Ecto neural progenitor cell (in vitro differentiated cells): ENCODE results near the gene BTN3A1.
"Not testable (repeated sequence)": the region's sequence is repeated elsewhere in the genome, so short reads cannot be mapped to it uniquely, and the experiment has no call there.

Experiments
- DNase-seq: peaks from one replicate; pipeline ENCODE4 v3.0.0-alpha.2; 2018; ENCODE audit warnings: low spot score

Gene BTN3A1

GRCh38 chr6:26401987-26402658, at the start of gene BTN3A1:
TSS of gene BTN3A1 (plus strand) at chr6:26402275. CDS start at chr6:26405564, 3,289 bp downstream.
- DNase-seq: peak; percentile 69

GRCh38 chr6:26352315-26352714, 49.8 kb upstream of the BTN3A1 start:
- no peak for DNase-seq

- no peak for DNase-seq
Measured at GRCh38 chr6:26354162-26354561, 47.9 kb upstream of the BTN3A1 start.

DNA sequence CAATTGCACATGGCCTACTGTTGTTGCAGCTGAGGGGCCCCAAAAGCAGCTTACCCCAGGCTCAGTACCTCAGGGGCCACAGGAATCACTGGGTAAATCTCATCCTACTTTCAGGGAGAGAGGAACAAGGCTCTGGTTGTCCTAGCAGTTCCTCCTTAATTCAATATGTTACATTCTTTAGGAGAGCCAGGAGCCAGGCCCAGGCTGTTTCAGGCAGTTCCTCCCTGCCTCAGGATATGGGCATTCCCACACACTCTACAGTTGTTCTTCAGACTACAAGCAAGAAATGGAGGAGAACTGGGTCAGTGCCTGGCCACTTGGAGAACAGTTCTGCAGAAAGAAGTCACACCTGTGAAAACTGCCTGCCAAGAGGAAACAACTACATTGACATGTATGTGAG, 46.7 kb upstream of the BTN3A1 start:
- no peak for DNase-seq

DNA sequence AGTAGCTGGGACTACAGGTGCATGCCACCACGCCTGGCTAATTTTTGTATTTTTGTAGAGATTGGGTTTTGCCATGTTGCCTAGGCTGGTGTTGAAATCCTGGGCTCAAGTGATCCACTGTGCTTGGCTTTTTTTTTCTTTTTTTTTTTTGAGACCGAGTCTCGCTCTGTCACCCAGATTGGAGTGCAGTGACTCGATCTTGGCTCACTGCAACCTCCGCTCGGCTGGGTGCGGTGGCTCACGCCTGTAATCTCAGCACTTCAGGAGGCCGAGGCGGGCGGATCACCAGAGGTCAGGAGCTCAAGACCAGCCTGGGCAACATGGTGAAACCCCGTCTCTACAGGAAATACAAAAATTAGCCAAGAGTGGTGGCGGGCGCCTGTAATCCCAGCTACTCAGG, 44.5 kb upstream of the BTN3A1 start:
- DNase-seq: not testable (repeated sequence)

- no peak for DNase-seq
Measured at GRCh38 chr6:26358511-26358981, 43.5 kb upstream of the BTN3A1 start.

DNA sequence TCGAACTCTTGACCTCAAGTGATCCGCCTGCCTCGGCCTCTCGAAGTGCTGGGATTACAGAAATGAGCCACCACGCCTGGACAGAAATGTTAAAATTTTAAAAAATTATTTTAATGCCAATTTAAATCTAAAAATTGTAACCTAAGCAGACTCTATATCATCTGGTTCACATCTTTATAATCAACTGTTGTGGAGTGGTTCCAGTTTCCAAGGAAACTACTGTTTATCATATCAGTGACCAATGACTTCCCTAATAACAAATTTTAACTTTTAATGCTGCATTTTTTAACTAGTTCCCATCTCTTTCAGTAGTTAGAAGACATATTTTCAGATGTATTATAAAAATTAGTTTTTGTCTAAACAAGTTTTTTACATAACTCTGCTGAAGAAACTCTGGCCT, 42.3 kb upstream of the BTN3A1 start:
- DNase-seq: no peak

DNA sequence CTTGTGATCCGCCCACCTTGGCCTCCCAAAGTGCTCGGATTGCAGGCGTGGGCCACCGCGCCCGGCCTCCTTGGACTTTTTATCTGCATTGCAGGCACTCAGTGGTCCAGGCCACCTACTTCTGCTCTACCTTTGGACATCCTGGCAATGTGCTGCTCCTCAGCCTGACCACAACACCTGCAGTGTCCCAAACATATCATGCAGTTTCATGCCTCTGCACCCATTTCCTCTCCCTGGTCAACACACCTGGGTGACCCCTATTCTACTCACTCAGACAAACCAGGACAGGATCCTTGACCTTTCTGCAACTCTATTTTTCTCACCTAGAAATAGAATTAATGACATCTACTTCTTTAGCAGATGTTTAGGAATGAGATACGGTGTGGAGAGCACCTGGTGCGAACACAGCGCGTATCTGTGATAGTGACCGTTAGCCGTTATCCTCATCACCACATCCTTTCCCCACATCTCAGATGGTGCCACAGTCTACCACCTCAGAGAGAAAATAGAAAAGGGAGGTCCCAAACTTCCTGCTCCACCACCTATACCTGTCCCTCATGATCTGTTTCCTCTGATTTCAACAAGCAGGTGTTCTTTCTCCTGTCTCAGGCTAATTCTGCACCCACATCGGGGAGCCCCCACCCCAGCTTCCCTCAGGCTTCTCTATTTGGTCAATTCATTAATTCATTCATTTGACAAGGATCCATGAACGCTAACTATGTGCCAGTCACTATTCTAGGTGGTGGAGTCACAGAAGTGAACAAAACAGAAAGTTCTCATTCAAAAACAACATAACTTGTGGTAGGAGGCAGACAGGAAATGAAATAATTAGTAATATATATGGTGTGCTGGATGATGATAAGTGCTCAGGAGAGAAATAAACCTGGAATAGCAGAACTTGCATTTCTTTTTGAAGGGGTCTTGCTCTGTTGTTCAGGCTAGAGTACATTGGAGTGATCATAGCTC, 41.3 kb upstream of the BTN3A1 start:
- DNase-seq: no peak

- DNase-seq: no peak
Measured at GRCh38 chr6:26361544-26361943, 40.5 kb upstream of the BTN3A1 start.

DNA sequence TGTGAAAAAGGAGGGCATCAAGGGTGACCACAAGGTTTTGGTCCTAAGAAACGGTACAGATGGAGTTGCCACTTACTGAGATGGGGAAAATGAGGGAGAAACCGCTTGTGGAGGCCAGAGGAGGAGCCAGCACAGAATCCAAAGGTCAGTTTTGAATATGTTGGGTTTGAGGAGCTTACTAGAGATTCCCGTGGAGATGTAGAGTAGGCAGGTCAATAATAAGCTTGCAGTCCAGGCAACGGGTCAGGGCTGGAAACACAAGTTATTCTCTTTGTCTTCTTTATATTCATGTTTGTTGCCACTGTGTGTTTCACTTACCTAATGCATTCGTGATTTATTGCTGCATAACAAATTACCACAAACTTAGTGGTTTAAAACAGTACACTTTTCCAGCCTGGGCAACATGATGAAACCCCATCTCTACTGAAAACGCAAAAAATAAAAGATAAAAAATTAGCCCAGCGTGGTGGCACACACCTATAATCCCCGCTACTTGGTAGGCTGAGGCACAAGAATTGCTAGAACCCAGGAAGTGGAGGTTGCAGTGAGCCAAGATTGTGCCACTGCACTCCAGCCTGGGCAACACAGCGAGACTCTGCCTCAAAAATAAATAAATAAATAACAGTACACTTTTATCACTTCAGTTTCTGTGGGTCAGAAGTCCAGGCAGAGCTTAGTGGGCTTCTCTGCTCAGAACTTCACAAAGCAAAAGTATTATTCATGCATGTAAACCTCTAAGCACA, 39.8 kb upstream of the BTN3A1 start:
- DNase-seq: no peak

DNA sequence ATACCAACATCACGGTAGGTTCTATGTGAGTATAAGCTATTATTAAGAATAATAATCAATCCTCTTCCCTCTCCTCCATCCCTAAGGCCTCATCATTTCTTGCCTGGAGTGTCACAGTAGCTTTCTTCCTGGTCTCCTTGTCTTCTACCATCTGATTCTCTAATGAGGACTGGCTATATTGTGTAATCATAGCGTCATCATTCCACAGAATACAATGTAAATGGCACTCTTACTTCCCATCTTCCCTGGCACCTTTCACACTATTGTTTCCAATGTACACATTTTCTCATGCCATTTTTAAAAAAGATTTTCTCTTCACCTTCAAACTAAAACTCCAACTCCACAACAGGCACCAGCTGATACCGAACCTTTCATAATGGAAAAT, 39.2 kb upstream of the BTN3A1 start:
- no peak for DNase-seq

GRCh38 chr6:26363882-26364701, 38.0 kb upstream of the BTN3A1 start:
- DNase-seq: no peak

GRCh38 chr6:26365633-26365995, 36.5 kb upstream of the BTN3A1 start:
- DNase-seq: no peak

- no peak for DNase-seq
Measured at GRCh38 chr6:26366504-26366903, 35.6 kb upstream of the BTN3A1 start.

GRCh38 chr6:26367114-26367513, 35.0 kb upstream of the BTN3A1 start:
- DNase-seq: no peak

DNA sequence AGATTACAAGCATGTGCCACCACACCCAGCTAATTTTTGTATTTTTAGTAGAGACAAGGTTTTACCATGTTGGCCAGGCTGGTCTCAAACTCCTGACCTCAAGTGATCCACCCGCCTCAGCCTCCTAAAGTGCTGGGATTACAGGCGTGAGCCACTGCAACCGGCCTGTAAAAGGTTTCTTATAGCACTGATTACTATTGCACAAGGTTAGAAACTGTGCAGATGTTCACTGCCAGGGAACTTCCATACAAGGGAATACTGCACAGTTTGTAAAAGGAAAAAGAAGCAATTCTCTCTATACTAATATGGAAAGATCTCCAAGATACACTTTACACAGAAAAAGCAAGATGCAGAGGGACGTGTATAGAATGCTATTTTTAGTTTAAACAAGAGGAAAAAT, 30.3 kb upstream of the BTN3A1 start:
- not testable (repeated sequence) for DNase-seq

GRCh38 chr6:26372308-26373144, 29.5 kb upstream of the BTN3A1 start:
- DNase-seq: no peak

GRCh38 chr6:26375270-26375669, 26.8 kb upstream of the BTN3A1 start:
- no peak for DNase-seq

DNA sequence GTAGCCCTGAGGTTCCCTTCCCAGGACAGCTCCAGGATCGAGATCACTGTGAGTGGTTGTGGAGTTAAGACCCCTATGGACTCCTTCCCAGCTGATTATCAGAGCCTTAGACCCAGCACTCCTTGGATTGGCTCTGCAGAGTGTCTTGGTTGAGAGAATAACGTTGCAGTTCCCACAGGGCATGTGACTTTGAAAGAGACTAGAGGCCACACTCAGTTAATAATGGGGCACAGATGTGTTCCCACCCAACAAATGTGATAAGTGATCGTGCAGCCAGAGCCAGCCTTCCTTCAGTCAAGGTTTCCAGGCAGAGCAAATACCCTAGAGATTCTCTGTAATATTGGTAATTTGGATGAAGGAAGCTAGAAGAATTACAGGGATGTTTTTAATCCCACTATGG, 24.4 kb upstream of the BTN3A1 start:
- no peak for DNase-seq

DNA sequence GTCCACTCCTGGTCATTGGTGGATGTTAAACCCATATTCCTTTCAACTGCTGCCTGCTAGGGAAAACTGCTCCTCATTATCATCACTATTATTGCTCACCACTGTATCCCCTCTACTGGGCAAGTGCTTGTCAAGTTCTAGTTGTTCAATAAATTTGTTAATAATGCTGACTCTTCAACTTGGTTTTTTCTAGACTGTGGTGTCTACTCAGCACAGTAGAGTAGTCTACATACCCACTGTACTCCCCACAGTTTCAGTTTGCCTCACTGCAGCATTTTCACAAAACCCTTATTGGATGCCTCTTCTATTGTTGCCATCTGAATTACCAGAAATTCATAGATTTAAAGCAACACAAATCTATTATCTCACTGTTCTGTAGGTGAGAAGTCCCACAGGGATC, 23.9 kb upstream of the BTN3A1 start:
- DNase-seq: not testable (repeated sequence)

DNA sequence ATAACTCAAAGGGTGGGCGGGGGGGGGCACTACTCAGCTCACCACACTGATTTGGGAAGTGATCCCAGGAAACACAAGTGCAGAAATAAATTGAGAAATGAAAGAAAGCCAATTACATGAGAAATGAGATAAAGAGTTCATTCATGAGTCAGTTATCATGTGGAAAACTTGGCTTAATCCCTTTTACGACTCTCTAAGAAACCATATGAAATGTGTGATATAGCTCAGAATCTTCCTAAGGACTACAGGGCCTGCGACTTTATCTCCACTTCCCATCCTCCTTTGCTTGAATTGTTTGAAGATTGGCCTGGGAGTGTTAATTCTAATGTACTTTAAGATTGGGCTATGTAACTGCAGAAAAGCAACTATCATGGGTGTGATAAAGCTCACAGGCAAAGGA, 22.8 kb upstream of the BTN3A1 start:
- no peak for DNase-seq
